RPMI7951 (cell line): ENCODE results near the gene EPO. TPM values are rescaled to one million over a fixed set of nuclear protein-coding genes. Genes with fewer than 3 reads are reported as not detected.
A peak's percentile ranks its signal among the peaks of the same experiment; 100 is the strongest.
"Not testable (repeated sequence)": the region's sequence is repeated elsewhere in the genome, so short reads cannot be mapped to it uniquely, and the experiment has no call there.

ENCODE experiments used
- DNase-seq: peaks from one replicate; pipeline ENCODE4 v3.0.0-alpha.2; 2012; ENCODE audit warnings: low read depth
- total RNA-seq: library from RNA; depleted of rRNA; stranded (reverse); fragments of >200 nt; shearing (Covaris generic); gene quantifications from 2 replicates; pipeline ENCODE4 v1.2.3, GENCODE V29; 2014; rRNA removed

The EPO gene
- total RNA-seq, 1 experiment from 2014 or later = not detected

- no peak for DNase-seq
Measured at GRCh38 chr7:100736671-100737070, 16.4 kb downstream of the EPO start.

GRCh38 chr7:100739934-100740333 lies 19.7 kb downstream of the EPO start:
- DNase-seq = no peak

GRCh38 chr7:100744605-100745004 lies 24.3 kb downstream of the EPO start:
- no peak for DNase-seq

- DNase-seq = peak; percentile 87
Measured at GRCh38 chr7:100745184-100745583, 24.9 kb downstream of the EPO start.

- no peak for DNase-seq
Measured at GRCh38 chr7:100752994-100753393, 32.7 kb downstream of the EPO start.

- DNase-seq = no peak
Measured at GRCh38 chr7:100753750-100754149, 33.5 kb downstream of the EPO start.

- DNase-seq = no peak
Measured at GRCh38 chr7:100759357-100760171, 39.3 kb downstream of the EPO start.

GRCh38 chr7:100762841-100763240 lies 42.6 kb downstream of the EPO start:
- not testable (repeated sequence) for DNase-seq

GRCh38 chr7:100763556-100764140 lies 43.4 kb downstream of the EPO start:
- no peak for DNase-seq

GRCh38 chr7:100764841-100765240 lies 44.6 kb downstream of the EPO start:
- DNase-seq = no peak

GRCh38 chr7:100765250-100765649 lies 45.0 kb downstream of the EPO start:
- DNase-seq = no peak

- no peak for DNase-seq
Measured at GRCh38 chr7:100768784-100769183, 48.5 kb downstream of the EPO start.

Other genes starting within 250 kb of the EPO start
- 12.5 and 23.6 TPM in 2 replicates for gene TSC22D4, start 241.3 kb upstream of the EPO start, total RNA-seq
- not detected in 2 replicates for gene NYAP1, start 236.5 kb upstream of the EPO start, total RNA-seq
- 6.5 and 7.2 TPM in 2 replicates for gene AGFG2, start 181.3 kb upstream of the EPO start, total RNA-seq
- gene SAP25, start 146.6 kb upstream of the EPO start, total RNA-seq = 2.1 TPM in 1 of 2 replicates, not detected in the other
- gene LRCH4, start 134.3 kb upstream of the EPO start, total RNA-seq = 8.3 and 10.8 TPM in 2 replicates
- gene FBXO24, start 134.1 kb upstream of the EPO start, total RNA-seq = 0.49 and 0.72 TPM in 2 replicates
- 175 and 237 TPM in 2 replicates for gene PCOLCE, start 118.1 kb upstream of the EPO start, total RNA-seq
- gene MOSPD3, start 107.9 kb upstream of the EPO start, total RNA-seq = 19.7 and 28.7 TPM in 2 replicates
- gene TFR2, start 78.9 kb upstream of the EPO start, total RNA-seq = 0.12 and 0.98 TPM in 2 replicates
- gene ACTL6B, start 64.0 kb upstream of the EPO start, total RNA-seq = not detected in 2 replicates
- gene GNB2, start 46.7 kb upstream of the EPO start, total RNA-seq = 89.4 and 125 TPM in 2 replicates
- gene GIGYF1, start 26.2 kb upstream of the EPO start, total RNA-seq = 4.8 and 5.3 TPM in 2 replicates
- 79.5 and 91.4 TPM in 2 replicates for gene POP7, start 14.3 kb upstream of the EPO start, total RNA-seq
- gene ZAN, start 13.1 kb downstream of the EPO start, total RNA-seq = not detected in 2 replicates
- 24.6 and 27.0 TPM in 2 replicates for gene EPHB4, start 107.1 kb downstream of the EPO start, total RNA-seq
- gene SLC12A9, start 132.2 kb downstream of the EPO start, total RNA-seq = 9.4 and 9.6 TPM in 2 replicates
- gene TRIP6, start 146.9 kb downstream of the EPO start, total RNA-seq = 43.1 and 58.9 TPM in 2 replicates
- 49.6 and 57.3 TPM in 2 replicates for gene SRRT, start 154.6 kb downstream of the EPO start, total RNA-seq
- gene UFSP1, start 169.2 kb downstream of the EPO start, total RNA-seq = 2.7 and 2.9 TPM in 2 replicates
- not detected in 2 replicates for gene ACHE, start 175.4 kb downstream of the EPO start, total RNA-seq
- not detected in 2 replicates for gene MUC3A, start 229.1 kb downstream of the EPO start, total RNA-seq
- 0.72 and 5.6 TPM in 2 replicates for gene MUC12, start 249.1 kb downstream of the EPO start, total RNA-seq